Uterus (tissue), 4 donors: ENCODE measurements around the gene TBC1D5. TPM values are rescaled to one million over a fixed set of nuclear protein-coding genes. Genes with fewer than 3 reads are reported as not detected.

ENCODE experiments used
- DNase-seq, 2 donors: peaks; one replicate each; pipeline ENCODE4 v3.0.0-alpha.2; 2019 to 2020
- H3K27ac ChIP-seq, 2 donors: fragments of 200-600 bp; sonication (generic); 1 replicate in 1 of 2; 2 replicates in 1 of 2; pipeline ENCODE4 v1.5.1; 2016 to 2018
- H3K27me3 ChIP-seq, 2 donors: fragments of 200-600 bp; sonication (generic); one replicate each; pipeline ENCODE4 v1.5.1; 2018 to 2019; ENCODE audit warnings: control low read depth in 1 of 2
- H3K36me3 ChIP-seq, 2 donors: fragments of 200-600 bp; sonication (generic); one replicate each; pipeline ENCODE4 v1.5.1; 2019; ENCODE audit warnings: control low read depth in 1 of 2
- H3K4me1 ChIP-seq, 2 donors: fragments of 200-600 bp; sonication (generic); one replicate each; pipeline ENCODE4 v1.5.1; 2018 to 2019; ENCODE audit warnings: control low read depth in 1 of 2
- H3K4me3 ChIP-seq, 2 donors: fragments of 200-600 bp; sonication (generic); 1 replicate in 1 of 2; 2 replicates in 1 of 2; pipeline ENCODE4 v1.5.1; 2018 to 2019; ENCODE audit warnings: mild to moderate bottlenecking in 1 of 2
- H3K9me3 ChIP-seq, 2 donors: fragments of 200-600 bp; sonication (generic); one replicate each; pipeline ENCODE4 v1.5.1; 2019; ENCODE audit warnings: control low read depth in 1 of 2
- CTCF ChIP-seq, 4 experiments: fragments of 200-600 bp in 2 of 4; fragments of 450-650 bp in 2 of 4; sonication (generic) in 2 of 4; IDR thresholded peaks; one replicate each; pipeline ENCODE4 v1.5.1; 2016 to 2019; ENCODE audit warnings: antibody characterized with exemption in 4 of 4, mild to moderate bottlenecking in 2 of 4, moderate library complexity in 1 of 4
- POLR2A ChIP-seq, 2 donors: fragments of 450-650 bp; IDR thresholded peaks; one replicate each; pipeline ENCODE4 v1.6.1; 2016; ENCODE audit warnings: antibody characterized with exemption in 2 of 2, mild to moderate bottlenecking in 1 of 2, moderate library complexity in 1 of 2
- intact Hi-C: fragments of 100-400 bp; cut with DNase I; formaldehyde crosslinking; loops from one replicate; pipeline ENCODE4 v1.15.1; 2023; ENCODE audit warnings: low total_unique reads
- total RNA-seq, 4 donors: library from RNA; depleted of rRNA in 3 of 4; stranded (reverse); fragments of >200 nt in 3 of 4; gene quantifications; one replicate each; pipeline versions ENCODE4 v1.1.0 to v1.2.4, GENCODE V29; 2014 to 2023
- donor health status: DM: yes; HTN: yes; CAD: no.

The TBC1D5 gene
- total RNA-seq, 4 donors from 2014 or later: 34.6 to 189 (median 75.6) TPM

GRCh38 chr3:17278006-17278405, 464.4 kb downstream of the TBC1D5 start:
- Histone ChIP-seq H3K27me3 (no peaks in the 10 kb centered on the region), H3K36me3 (no peaks in the 10 kb centered on the region), H3K27ac (no peak overlapping the region), H3K4me1 (no peaks in the 10 kb centered on the region), H3K9me3 (no peaks in the 10 kb centered on the region), H3K4me3 (no peak overlapping the region)
- intact Hi-C loops: no loop called here
- TF ChIP-seq POLR2A (IDR thresholded peaks at IDR 0.05) (no peak), CTCF (IDR thresholded peaks at IDR 0.05) (no peak)
- no peak for DNase-seq

GRCh38 chr3:17266846-17267245, 475.6 kb downstream of the TBC1D5 start:
- intact Hi-C loops: no loop called here
- Histone ChIP-seq H3K4me1 (no peaks in the 10 kb centered on the region), H3K36me3 (no peaks in the 10 kb centered on the region), H3K4me3 (no peak overlapping the region), H3K27me3 (no peaks in the 10 kb centered on the region), H3K27ac (no peak overlapping the region), H3K9me3 (no peaks in the 10 kb centered on the region)
- DNase-seq: no peak
- TF ChIP-seq CTCF (IDR thresholded peaks at IDR 0.05) (no peak), POLR2A (IDR thresholded peaks at IDR 0.05) (no peak)

GRCh38 chr3:17261627-17262369, 480.6 kb downstream of the TBC1D5 start:
- H3K4me3 ChIP-seq: no peak overlapping the region
- intact Hi-C loops: no loop called here
- no peaks in the 10 kb centered on the region for H3K27me3 ChIP-seq
- H3K27ac ChIP-seq: no peak overlapping the region
- no peak for DNase-seq
- no peaks in the 10 kb centered on the region for H3K9me3 ChIP-seq
- no peaks in the 10 kb centered on the region for H3K36me3 ChIP-seq
- no peak for TF ChIP-seq CTCF (IDR thresholded peaks at IDR 0.05)
- TF ChIP-seq POLR2A (IDR thresholded peaks at IDR 0.05): no peak
- no peaks in the 10 kb centered on the region for H3K4me1 ChIP-seq

GRCh38 chr3:17260257-17260656, 482.2 kb downstream of the TBC1D5 start:
- H3K36me3 ChIP-seq: no peaks in the 10 kb centered on the region
- no peak for DNase-seq
- H3K27me3 ChIP-seq: no peaks in the 10 kb centered on the region
- no peaks in the 10 kb centered on the region for H3K9me3 ChIP-seq
- intact Hi-C loops: no loop called here
- H3K4me1 ChIP-seq: no peaks in the 10 kb centered on the region
- H3K27ac ChIP-seq: no peak overlapping the region
- no peak for TF ChIP-seq CTCF (IDR thresholded peaks at IDR 0.05)
- no peak for TF ChIP-seq POLR2A (IDR thresholded peaks at IDR 0.05)
- H3K4me3 ChIP-seq: no peak overlapping the region

- DNase-seq: no peak
- no peak overlapping the region for H3K27ac ChIP-seq
- TF ChIP-seq CTCF (IDR thresholded peaks at IDR 0.05) (no peak), POLR2A (IDR thresholded peaks at IDR 0.05) (no peak)
- no peaks in the 10 kb centered on the region for H3K36me3 ChIP-seq
- H3K27me3 ChIP-seq: no peaks in the 10 kb centered on the region
- intact Hi-C loops: no loop called here
- no peak overlapping the region for H3K4me3 ChIP-seq
- no peaks in the 10 kb centered on the region for H3K9me3 ChIP-seq
- H3K4me1 ChIP-seq: no peaks in the 10 kb centered on the region
Measured at GRCh38 chr3:17259685-17260084, 482.7 kb downstream of the TBC1D5 start.
